NCI-H2227 treated with DMSO at 0.1 percent for 48 hours (cell line): ENCODE results near the gene ASB3.
"Not testable (repeated sequence)": the region's sequence is repeated elsewhere in the genome, so short reads cannot be mapped to it uniquely, and the experiment has no call there.

Experiments
- DNase-seq: peaks from one replicate; lab custom pipeline; 2025; lab: John Stamatoyannopoulos, UW

Gene ASB3

GRCh38 chr2:53786705-53787613, at the start of gene ASB3, which contains the start of gene ERLEC1:
ASB3 (minus strand) TSS chr2:53786953; CDS start chr2:53765572, 21,381 bp downstream.
ERLEC1 (plus strand) TSS chr2:53787044; CDS start chr2:53787211, 167 bp downstream.
- DNase-seq: peak; percentile 91

DNA sequence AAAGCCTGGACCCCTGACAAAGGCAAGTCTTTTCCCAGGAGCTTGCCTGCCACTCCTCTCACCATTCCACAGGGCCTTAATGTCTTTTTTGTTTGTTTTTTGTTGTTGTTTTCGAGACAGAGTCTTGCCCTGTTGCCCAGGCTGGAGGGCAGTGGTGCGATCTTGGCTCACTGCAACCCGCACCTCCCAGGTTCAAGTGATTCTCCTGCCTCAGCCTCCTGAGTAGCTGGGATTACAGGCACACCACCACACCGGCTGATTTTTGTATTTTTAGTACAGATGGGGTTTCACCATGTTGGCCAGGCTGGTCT, 43.2 kb upstream of the ASB3 start:
- DNase-seq: not testable (repeated sequence)

DNA sequence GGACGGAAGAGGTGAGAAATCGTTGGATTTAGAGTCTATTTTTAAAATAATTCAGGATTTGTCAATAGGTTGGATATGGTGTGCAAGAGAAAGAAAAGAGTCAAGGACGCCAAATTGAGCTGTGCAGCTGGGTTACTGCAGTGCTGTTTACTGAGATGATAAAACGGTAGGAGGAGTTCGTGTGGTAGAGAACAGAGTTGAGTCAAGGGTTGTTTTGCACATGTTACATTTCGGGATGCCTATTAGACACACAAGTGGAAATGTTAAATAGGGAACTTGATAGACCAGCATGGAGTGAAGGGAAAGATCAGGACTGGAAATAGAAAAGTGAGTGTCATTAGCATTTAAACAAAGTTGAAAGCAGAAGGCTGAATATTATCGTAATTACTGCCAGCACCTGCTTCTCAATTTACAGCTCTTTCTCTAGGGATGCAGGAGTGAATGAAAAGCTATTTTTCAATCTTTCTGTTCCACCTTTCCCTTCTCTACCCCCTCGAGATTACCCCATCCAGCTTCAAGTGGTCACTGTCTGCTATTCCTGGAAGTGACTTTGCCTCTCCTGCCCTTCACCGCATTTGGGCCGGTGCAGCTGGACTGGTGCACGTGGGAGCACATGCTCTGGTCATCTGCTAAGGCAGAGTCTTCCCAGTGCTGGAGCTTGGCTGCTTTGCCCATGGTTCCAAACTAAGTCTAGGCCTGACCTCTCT, 42.7 kb upstream of the ASB3 start:
- no peak for DNase-seq

DNA sequence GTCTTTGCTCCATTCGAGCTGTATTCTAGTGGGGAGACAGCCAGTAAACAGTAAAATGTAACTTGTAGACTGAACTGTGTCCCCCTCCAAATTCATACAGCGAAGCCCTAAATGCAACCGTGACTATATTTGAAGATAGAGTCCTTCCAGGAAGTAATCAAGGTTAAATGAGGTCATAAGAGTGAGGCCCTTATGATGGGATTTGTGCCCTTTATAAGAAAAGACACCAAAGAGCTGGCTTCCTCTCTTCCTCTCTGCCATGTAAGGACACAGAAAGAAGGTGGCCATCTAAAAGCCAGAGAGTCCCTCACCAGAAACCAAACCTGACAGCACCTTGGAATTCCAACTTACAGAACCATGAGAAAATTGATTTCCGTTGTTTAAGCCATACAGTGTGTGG, 41.6 kb upstream of the ASB3 start:
- DNase-seq: no peak

DNA sequence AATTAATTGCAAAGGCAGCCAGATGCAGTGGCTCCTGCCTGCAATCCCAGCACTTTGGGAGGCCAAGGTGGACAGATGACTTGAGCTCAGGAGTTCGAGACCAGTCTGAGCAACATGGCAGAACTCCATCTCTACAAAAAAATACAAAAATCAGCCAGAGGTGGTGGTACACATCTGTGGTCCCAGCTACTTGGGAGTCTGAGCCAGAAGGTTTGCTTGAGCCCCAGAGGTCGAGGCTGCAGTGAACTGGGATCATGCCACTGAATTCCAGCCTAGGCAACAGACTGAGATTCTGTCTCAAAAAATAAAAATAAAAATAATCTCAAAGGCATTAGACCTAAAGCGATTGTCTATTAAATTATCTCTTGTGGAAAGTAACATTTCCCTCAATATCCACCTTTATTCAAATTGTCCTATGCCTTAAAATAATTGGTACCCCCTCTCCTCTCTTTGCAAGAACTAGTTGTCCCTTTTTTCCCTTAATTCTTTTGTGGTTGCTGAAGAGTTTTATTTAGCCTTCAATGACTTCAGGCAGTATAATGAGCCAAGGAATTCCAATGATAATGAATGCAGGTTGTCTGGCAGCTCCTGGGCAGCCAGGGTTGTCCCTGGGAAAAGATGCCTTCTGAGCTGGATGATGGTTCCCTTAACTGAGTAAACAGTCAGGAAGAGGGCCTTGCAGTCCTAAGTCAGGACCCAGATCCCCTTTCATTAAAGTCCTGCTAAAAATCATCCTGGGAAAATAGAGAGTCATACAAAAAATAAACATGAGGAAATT, 40.8 kb upstream of the ASB3 start:
- no peak for DNase-seq

GRCh38 chr2:53826587-53827397, 40.0 kb upstream of the ASB3 start:
- DNase-seq: no peak

DNA sequence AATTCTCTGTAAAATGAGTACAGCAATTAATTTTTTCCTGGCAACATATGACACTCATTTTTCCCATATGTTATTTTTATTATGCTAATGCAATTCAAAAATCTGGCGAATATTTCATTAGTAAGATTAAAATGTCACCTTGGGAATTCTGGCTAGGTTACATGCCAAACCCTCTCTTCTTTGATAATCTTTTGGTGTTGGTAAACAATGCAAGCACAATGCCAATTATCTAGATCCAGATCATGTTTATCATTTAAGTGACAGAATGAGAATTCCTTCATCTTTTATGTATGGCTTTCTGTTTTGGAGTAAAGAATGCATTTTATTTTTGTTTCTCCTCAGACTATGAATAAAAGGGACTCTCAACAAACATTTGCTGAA, 39.3 kb upstream of the ASB3 start:
- no peak for DNase-seq

- not testable (repeated sequence) for DNase-seq
Measured at GRCh38 chr2:53823639-53824038, 36.9 kb upstream of the ASB3 start.

DNA sequence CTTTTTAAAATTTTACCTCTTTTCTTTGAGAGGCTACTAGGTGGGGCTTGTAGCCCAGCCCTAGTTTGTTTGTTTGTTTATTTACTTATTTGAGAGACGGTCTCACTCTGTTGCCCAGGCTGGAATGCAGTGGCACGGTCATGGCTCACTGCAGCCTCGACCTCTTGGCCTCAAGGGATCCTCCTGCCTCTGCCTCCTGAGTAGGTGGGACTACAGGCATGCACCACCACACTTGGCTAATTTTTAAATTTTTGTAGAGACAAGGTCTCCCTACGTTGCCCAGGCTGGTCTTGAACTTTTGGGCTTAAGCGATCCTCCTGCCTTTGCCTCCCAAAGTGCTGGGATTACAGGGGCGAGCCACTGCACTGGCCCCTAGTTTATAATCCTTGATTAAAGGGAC, 35.1 kb upstream of the ASB3 start:
- DNase-seq: no peak

DNA sequence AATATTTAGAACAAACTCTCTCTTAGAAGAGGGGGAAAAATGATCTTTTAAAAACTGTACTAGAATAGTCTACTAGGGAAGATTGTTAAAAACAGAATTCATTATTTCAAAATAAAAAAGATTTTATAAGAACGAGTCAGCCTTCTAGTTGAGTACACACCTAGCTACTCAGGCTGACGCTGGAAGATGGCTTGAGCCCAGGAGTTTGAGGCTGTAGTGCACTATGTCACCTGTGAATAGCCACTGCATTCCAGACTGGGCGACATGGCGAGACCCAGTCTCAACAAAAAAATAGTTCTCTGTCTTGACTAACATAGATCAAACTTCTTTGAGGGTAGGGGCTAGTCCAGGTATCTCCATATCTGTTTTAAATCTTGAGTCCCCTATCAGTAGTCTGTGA, 34.0 kb upstream of the ASB3 start:
- DNase-seq: no peak

DNA sequence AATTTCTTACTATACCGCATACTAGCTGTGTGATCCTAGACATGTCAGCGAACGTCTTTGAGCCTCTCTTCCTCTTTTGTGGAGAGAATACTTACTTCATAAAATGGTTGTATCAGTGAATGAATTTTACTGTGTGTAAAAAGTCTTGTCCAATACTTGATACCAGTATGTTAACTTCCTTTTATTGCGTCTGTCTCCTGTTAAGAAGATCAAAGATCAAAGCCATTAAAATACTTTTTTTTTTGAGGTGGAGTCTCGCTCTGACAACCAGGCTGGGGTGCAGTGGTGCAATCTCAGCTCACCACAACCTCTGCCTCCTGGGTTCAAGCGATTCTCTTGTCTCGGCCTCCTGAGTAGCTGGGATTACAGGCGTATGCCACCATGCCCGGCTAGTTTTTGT, 33.3 kb upstream of the ASB3 start:
- no peak for DNase-seq

- no peak for DNase-seq
Measured at GRCh38 chr2:53819634-53820033, 32.9 kb upstream of the ASB3 start.

DNA sequence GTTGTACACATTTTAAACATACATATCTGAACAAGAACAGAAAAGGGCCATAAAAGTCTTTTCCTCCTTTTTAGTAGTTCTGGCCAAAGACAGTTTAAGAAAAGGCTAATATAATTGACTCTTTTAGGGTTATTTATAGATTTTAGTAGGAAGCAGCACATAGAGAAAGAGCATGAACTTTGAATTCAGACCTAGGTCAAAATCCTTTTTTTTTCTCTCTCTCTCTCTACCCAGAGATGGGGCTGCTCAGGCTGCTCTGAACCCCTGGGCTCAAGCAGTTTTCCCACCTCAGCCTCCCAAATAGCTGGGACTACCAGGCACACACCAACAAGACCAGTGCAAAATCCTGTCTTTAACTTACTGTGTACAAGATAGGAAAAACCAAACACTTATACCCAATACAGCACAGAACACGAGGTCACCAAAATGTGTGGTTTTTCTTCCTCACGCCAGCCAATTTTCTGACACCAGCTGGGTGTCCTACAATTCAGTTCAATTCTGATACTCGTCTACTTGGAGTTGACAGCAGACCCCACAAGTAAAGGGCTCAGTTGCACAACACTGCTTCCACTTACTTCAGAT, 32.2 kb upstream of the ASB3 start:
- DNase-seq: no peak

- no peak for DNase-seq
Measured at GRCh38 chr2:53813151-53813550, 26.4 kb upstream of the ASB3 start.

- no peak for DNase-seq
Measured at GRCh38 chr2:53811601-53812000, 24.8 kb upstream of the ASB3 start.

DNA sequence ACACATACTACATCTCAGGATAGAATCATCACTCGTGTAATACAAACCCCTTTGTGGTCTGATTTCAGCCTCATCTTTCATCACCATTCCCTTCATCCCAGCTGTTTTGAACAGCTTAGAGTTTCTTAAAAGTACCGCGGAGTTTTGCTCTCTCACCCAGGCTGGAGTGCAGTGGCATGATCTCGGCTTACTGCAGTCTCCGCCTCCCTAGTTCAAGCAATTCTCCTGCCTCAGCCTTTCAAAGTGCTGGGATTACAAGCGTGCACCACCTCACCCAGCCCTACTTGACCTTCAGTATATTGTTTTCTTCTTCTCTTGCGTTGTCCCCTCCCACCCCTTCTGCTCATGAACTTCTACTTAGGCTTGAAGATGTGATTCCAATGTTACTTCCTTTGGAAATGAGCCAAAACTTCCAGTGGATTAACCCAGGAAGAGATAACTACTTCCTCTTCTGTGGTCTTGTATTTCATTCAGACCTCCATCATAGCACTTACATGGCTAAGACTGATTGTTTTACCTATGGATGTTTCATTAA, 15.9 kb upstream of the ASB3 start:
- peak; percentile 54 for DNase-seq

GRCh38 chr2:53801547-53801946, 14.8 kb upstream of the ASB3 start:
- no peak for DNase-seq

DNA sequence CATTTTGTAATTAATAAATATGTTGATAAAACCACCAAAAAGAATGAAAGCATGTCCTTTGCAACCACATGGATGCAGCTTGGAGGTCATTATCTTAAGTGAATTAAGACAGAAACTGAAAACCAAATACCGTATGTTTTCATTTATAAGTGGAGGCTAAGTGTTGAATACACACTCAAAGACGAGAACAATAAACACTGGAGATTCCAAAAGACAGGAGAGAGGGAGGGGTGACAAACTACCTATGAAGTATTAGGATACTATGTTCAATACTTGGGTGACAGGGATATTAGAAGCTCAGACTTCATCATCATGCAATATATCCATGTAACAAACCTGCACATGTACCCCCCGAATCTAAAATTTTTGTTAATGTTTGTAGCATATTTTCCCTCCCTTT, 7.1 kb upstream of the ASB3 start:
- DNase-seq: no peak

- DNase-seq: no peak
Measured at GRCh38 chr2:53793261-53793660, 6.5 kb upstream of the ASB3 start.

DNA sequence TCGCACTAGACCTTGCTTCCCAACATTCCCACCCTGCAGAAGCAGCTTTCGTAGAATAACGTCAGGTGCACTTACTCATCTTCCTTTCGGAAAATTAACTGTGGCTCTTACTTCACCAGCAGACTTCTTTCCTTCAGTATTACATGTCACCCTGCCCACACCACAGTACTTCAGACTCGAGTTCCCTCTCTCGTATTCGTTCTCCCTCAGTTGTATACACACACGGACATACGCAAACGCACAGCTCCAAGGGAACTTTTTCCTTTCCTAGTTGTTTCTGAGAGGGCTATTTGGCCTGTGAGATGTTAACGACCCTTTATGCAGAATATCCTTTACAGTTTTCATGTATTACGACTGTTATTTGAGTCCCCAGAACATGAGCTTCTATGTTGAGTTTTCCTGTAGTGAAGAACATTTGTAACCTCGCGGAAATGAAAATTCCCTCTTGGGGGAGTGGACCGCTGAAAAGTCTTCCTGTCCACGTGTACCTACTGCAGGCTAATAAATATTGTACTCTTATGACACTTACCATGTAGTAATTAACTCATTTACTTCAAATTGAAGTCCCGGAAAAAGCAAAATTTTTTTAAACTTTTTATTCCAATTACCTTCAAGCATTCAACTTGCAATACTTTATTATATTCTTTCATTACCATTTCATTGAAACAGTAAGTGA, 999 bp upstream of the ASB3 start:
- DNase-seq: no peak

DNA sequence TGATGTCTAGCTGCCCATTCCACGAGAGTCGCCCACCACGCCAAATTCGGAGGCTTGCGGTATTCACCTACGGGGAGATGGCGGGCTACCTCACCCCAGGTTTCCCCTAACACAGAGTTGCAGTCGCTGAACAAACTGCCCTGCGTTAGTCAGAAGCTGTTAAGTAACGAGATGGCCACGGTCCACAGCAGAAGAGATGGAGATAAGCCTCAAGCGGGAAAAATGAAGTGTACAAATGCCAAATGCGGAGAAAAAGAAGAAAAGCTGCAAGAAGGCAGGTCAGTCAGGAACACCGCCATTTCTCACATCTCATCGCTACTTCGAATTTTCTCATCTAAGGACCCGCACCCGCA, 425 bp downstream of the ASB3 start:
- DNase-seq: no peak
